Colonic mucosa (tissue), 4 donors: Measurements from ENCODE around the gene EIF4H. TPM values are rescaled to one million over a fixed set of nuclear protein-coding genes. Genes with fewer than 3 reads are reported as not detected.
"Not testable (repeated sequence)": the region's sequence is repeated elsewhere in the genome, so short reads cannot be mapped to it uniquely, and the experiment has no call there.

Experiments
- DNase-seq: peaks from one replicate; pipeline ENCODE4 v3.0.0-alpha.2; 2020
- H3K27ac ChIP-seq: fragments of 200-600 bp; one replicate; pipeline ENCODE4 v1.8.0; 2021
- H3K27me3 ChIP-seq: fragments of 200-600 bp; one replicate; pipeline ENCODE4 v1.8.0; 2021
- H3K36me3 ChIP-seq: fragments of 200-600 bp; one replicate; pipeline ENCODE4 v1.8.0; 2021
- H3K4me1 ChIP-seq: fragments of 200-600 bp; one replicate; pipeline ENCODE4 v1.8.0; 2021; ENCODE audit warnings: mild to moderate bottlenecking
- H3K4me3 ChIP-seq: fragments of 200-600 bp; one replicate; pipeline ENCODE4 v1.8.0; 2021
- H3K9ac ChIP-seq, 2 donors: one replicate each; pipeline ENCODE4 v1.7.0; 2013; ENCODE audit warnings: control low read depth in 2 of 2, low read depth in 2 of 2, low read length in 2 of 2
- H3K9me3 ChIP-seq: fragments of 200-600 bp; one replicate; pipeline ENCODE4 v1.8.0; 2021
- intact Hi-C: fragments of 100-400 bp; cut with DNase I; formaldehyde crosslinking; loops from one replicate; pipeline ENCODE4 v1.14.1; 2022
- total RNA-seq, 2 donors: library from RNA; stranded (reverse); fragmentation: NEBNext Ultra II Directional in 1 of 2; extraction: Animal tissue kit (Norgen Biotek cat#: 25700) in 1 of 2; gene quantifications; one replicate each; pipeline ENCODE4 v1.2.1, GENCODE V29; 2021
- TF ChIP-seq, protein P1 (sequence below): fragments of 200-600 bp; IDR thresholded peaks from one replicate; pipeline ENCODE4 v1.8.0; 2022; ENCODE audit warnings: antibody characterized with exemption, mild to moderate bottlenecking
- donor health status: healthy.
- donor health status: DM: no; HTN: no; CAD: no.
- donor health status: DM: no; HTN: no; CAD: no.

The EIF4H gene
- total RNA-seq, 2 donors from 2014 or later, result 297 to 302 TPM

- intact Hi-C loops, result no loop called here
- H3K27me3 ChIP-seq, result no peaks in the 10 kb centered on the region
- no peak for DNase-seq
Measured at GRCh38 chr7:74199551-74200355, 25.6 kb downstream of the EIF4H start.

GRCh38 chr7:74202841-74203556, 28.8 kb downstream of the EIF4H start:
- DNase-seq, result peak; percentile 48

More at GRCh38 chr7:74199551-74200355, 25.6 kb downstream of the EIF4H start:
- Histone ChIP-seq H3K4me1 (no peaks in the 10 kb centered on the region), H3K27ac (no peak overlapping the region), H3K4me3 (no peak overlapping the region), H3K36me3 (no peaks in the 10 kb centered on the region), H3K9me3 (no peaks in the 10 kb centered on the region), H3K9ac (no peak overlapping the region)
- TF ChIP-seq, protein P1, sequence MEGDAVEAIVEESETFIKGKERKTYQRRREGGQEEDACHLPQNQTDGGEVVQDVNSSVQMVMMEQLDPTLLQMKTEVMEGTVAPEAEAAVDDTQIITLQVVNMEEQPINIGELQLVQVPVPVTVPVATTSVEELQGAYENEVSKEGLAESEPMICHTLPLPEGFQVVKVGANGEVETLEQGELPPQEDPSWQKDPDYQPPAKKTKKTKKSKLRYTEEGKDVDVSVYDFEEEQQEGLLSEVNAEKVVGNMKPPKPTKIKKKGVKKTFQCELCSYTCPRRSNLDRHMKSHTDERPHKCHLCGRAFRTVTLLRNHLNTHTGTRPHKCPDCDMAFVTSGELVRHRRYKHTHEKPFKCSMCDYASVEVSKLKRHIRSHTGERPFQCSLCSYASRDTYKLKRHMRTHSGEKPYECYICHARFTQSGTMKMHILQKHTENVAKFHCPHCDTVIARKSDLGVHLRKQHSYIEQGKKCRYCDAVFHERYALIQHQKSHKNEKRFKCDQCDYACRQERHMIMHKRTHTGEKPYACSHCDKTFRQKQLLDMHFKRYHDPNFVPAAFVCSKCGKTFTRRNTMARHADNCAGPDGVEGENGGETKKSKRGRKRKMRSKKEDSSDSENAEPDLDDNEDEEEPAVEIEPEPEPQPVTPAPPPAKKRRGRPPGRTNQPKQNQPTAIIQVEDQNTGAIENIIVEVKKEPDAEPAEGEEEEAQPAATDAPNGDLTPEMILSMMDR, result no peak

GRCh38 chr7:74203956-74204618, 29.9 kb downstream of the EIF4H start:
- Histone ChIP-seq H3K9me3 (no peaks in the 10 kb centered on the region), H3K36me3 (no peaks in the 10 kb centered on the region), H3K9ac (no peak overlapping the region), H3K27ac (no peak overlapping the region), H3K4me3 (no peak overlapping the region), H3K4me1 (no peaks in the 10 kb centered on the region), H3K27me3 (no peaks in the 10 kb centered on the region)
- DNase-seq, result no peak
- intact Hi-C loops, result loop anchor here (1.0 kb wide), 1 partner anchor 137 kb away; no protein-coding TSS in a partner anchor
- TF ChIP-seq, protein P1, result no peak

More at GRCh38 chr7:74202841-74203556, 28.8 kb downstream of the EIF4H start:
- Histone ChIP-seq H3K9ac (no peak overlapping the region), H3K9me3 (no peaks in the 10 kb centered on the region), H3K27ac (no peak overlapping the region), H3K27me3 (no peaks in the 10 kb centered on the region), H3K36me3 (no peaks in the 10 kb centered on the region), H3K4me1 (no peaks in the 10 kb centered on the region), H3K4me3 (no peak overlapping the region)
- intact Hi-C loops, result loop anchor here (1.0 kb wide), 1 partner anchor 136 kb away; no protein-coding TSS in a partner anchor
- TF ChIP-seq, protein P1, result peak; percentile 45

DNA sequence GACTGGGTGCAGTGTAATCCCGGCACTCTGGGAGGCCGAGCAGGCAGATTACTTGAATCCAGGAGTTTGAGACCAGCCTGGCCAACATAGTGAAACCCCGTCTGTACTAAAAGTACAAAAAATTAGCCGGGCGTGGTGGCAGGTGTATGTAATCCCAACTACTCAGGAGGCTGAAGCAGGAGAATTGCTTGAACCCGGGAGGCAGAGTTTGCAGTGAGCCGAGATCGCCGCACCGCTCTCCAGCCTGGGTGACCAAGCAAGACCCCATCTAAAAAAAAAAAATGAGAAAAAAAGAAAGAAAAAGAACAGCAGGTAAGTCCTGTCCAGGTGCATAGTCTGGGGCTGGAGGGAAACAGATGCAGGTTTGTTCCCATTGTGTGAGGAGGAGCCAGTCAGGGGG, 31.9 kb downstream of the EIF4H start:
- not testable (repeated sequence) for H3K9me3 ChIP-seq, H3K4me1 ChIP-seq, DNase-seq, H3K27me3 ChIP-seq, H3K36me3 ChIP-seq, H3K9ac ChIP-seq, H3K27ac ChIP-seq
- H3K4me3 ChIP-seq, result peak overlapping the region; percentile 1
- intact Hi-C loops, result loop anchor here (2.0 kb wide), 1 partner anchor 195 kb away; no protein-coding TSS in a partner anchor

- Histone ChIP-seq H3K9ac (peak overlapping the region in 1 of 2 donors; percentile 19), H3K27me3 (no peaks in the 10 kb centered on the region), H3K9me3 (no peaks in the 10 kb centered on the region), H3K4me1 (no peaks in the 10 kb centered on the region), H3K4me3 (peak overlapping the region; percentile 1), H3K27ac (no peak overlapping the region), H3K36me3 (no peaks in the 10 kb centered on the region)
- intact Hi-C loops, result loop anchor here (2.0 kb wide), 1 partner anchor 194 kb away; no protein-coding TSS in a partner anchor
- DNase-seq, result peak; percentile 92
- TF ChIP-seq, protein P1, result peak; percentile 96
Measured at GRCh38 chr7:74206589-74207120, 32.5 kb downstream of the EIF4H start.
